Tibial nerve (tissue), 4 donors: ENCODE measurements around the gene TUBGCP2. TPM values are rescaled to one million over a fixed set of nuclear protein-coding genes. Genes with fewer than 3 reads are reported as not detected.

Source experiments
- DNase-seq, 2 donors: peaks; one replicate each; pipeline ENCODE4 v3.0.0-alpha.2; 2019; ENCODE audit warnings: low spot score in 2 of 2
- H3K27ac ChIP-seq, 4 donors: fragments of 200-600 bp; sonication (generic) in 3 of 4; one replicate each; pipeline ENCODE4 v1.5.1; 2017 to 2019; ENCODE audit warnings: mild to moderate bottlenecking in 1 of 4
- H3K27me3 ChIP-seq, 2 donors: fragments of 200-600 bp; sonication (generic) in 1 of 2; one replicate each; pipeline versions ENCODE4 v1.5.1 to v1.6.0; 2017 to 2019
- H3K36me3 ChIP-seq, 3 donors: fragments of 200-600 bp; sonication (generic); one replicate each; pipeline ENCODE4 v1.5.1; 2018 to 2019
- H3K4me1 ChIP-seq, 4 donors: fragments of 200-600 bp; sonication (generic) in 3 of 4; one replicate each; pipeline ENCODE4 v1.5.1; 2017 to 2019
- H3K4me3 ChIP-seq, 4 donors: fragments of 200-600 bp; sonication (generic) in 3 of 4; one replicate each; pipeline ENCODE4 v1.5.1; 2017 to 2019; ENCODE audit warnings: mild to moderate bottlenecking in 1 of 4, moderate library complexity in 1 of 4
- H3K9me3 ChIP-seq, 4 donors: fragments of 200-600 bp; sonication (generic) in 3 of 4; one replicate each; pipeline ENCODE4 v1.5.1; 2017 to 2019
- EP300 ChIP-seq, 2 donors: sonication (generic); formaldehyde crosslinking; IDR thresholded peaks; one replicate each; pipeline ENCODE4 v1.6.1; 2017; ENCODE audit warnings: antibody characterized with exemption in 2 of 2, mild to moderate bottlenecking in 1 of 2
- POLR2A ChIP-seq, 2 donors: fragments of 450-650 bp; IDR thresholded peaks; one replicate each; pipeline ENCODE4 v1.6.1; 2017; ENCODE audit warnings: antibody characterized with exemption in 2 of 2, mild to moderate bottlenecking in 2 of 2, moderate library complexity in 2 of 2
- WGBS, 2 donors: methylation state at CpG; one replicate each; pipeline ENCODE4 v1.1.5; 2018; 5-methylcytosine and 5-hydroxymethylcytosine counted together
- total RNA-seq, 4 donors: library from RNA; depleted of rRNA; stranded (reverse); fragments of >200 nt; gene quantifications; one replicate each; pipeline ENCODE4 v1.1.0, GENCODE V29; 2016
- TF ChIP-seq, protein P1 (sequence below), 5 experiments: fragments of 200-600 bp in 3 of 5; fragments of 450-650 bp in 2 of 5; sonication (generic) in 3 of 5; IDR thresholded peaks; one replicate each; pipeline ENCODE4 v1.5.1; 2016 to 2019; ENCODE audit warnings: antibody characterized with exemption in 5 of 5, mild to moderate bottlenecking in 3 of 5, moderate library complexity in 2 of 5

The TUBGCP2 gene
- total RNA-seq, 4 donors from 2014 or later, result 35.8 to 73.5 (median 45.7) TPM

GRCh38 chr10:133318494-133319127, 9.9 kb upstream of the TUBGCP2 start:
- TF ChIP-seq POLR2A (IDR thresholded peaks at IDR 0.05), result no peak
- TF ChIP-seq, protein P1, sequence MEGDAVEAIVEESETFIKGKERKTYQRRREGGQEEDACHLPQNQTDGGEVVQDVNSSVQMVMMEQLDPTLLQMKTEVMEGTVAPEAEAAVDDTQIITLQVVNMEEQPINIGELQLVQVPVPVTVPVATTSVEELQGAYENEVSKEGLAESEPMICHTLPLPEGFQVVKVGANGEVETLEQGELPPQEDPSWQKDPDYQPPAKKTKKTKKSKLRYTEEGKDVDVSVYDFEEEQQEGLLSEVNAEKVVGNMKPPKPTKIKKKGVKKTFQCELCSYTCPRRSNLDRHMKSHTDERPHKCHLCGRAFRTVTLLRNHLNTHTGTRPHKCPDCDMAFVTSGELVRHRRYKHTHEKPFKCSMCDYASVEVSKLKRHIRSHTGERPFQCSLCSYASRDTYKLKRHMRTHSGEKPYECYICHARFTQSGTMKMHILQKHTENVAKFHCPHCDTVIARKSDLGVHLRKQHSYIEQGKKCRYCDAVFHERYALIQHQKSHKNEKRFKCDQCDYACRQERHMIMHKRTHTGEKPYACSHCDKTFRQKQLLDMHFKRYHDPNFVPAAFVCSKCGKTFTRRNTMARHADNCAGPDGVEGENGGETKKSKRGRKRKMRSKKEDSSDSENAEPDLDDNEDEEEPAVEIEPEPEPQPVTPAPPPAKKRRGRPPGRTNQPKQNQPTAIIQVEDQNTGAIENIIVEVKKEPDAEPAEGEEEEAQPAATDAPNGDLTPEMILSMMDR (IDR thresholded peaks at IDR 0.05), result peak; percentile 48 to 69 (median 62)
- Histone ChIP-seq H3K9me3 (no peaks in the 10 kb centered on the region), H3K27me3 (peaks cover 0 to 30% of the 10 kb centered on the region in 2 donors), H3K27ac (no peak overlapping the region), H3K4me1 (peaks cover 0 to 13% (median 0%) of the 10 kb centered on the region in 4 donors), H3K36me3 (no peaks in the 10 kb centered on the region), H3K4me3 (peak overlapping the region in 2 of 4 donors; percentile 16 to 29)
- no peak for DNase-seq
- 11 to 18% methylated on average over 20 to 34 of the region's 51 CpGs for WGBS, 2 donors

DNA sequence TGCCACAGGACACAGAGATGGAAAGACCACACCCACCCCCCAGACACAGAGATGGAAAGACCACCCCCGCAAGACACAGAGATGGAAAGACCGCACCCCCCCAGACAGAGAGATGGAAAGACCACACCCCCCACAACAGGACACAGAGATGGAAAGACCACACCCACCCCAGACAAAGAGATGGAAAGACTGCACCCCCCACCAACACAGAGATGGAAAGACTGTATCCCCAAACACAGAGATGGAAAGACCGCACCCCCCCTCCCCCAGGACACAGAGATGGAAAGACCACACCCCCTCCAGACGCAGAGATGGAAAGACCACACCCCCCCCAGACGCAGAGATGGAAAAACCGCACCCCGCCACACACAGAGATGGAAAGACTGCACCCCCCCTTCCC, 8.1 kb upstream of the TUBGCP2 start:
- TF ChIP-seq EP300 (IDR thresholded peaks at IDR 0.05) (no peak), POLR2A (IDR thresholded peaks at IDR 0.05) (no peak)
- TF ChIP-seq, protein P1 (IDR thresholded peaks at IDR 0.05), result no peak
- Histone ChIP-seq H3K4me3 (no peak overlapping the region), H3K27ac (no peak overlapping the region), H3K9me3 (no peaks in the 10 kb centered on the region), H3K4me1 (peaks cover 0 to 13% (median 0%) of the 10 kb centered on the region in 4 donors), H3K36me3 (peaks cover 0 to 16% (median 9%) of the 10 kb centered on the region in 3 donors), H3K27me3 (peaks cover 0 to 30% of the 10 kb centered on the region in 2 donors)
- no peak for DNase-seq
- WGBS, 2 donors, result 84 to 86% methylated on average over 7 of the region's 7 CpGs

GRCh38 chr10:133316266-133316665, 7.6 kb upstream of the TUBGCP2 start:
- TF ChIP-seq, protein P1 (IDR thresholded peaks at IDR 0.05), result no peak
- no peak for TF ChIP-seq POLR2A (IDR thresholded peaks at IDR 0.05)
- no peak for TF ChIP-seq EP300 (IDR thresholded peaks at IDR 0.05)
- H3K27ac ChIP-seq, result no peak overlapping the region
- H3K4me1 ChIP-seq, result peaks cover 0 to 13% (median 0%) of the 10 kb centered on the region in 4 donors
- peaks cover 0 to 29% of the 10 kb centered on the region in 2 donors for H3K27me3 ChIP-seq
- 87 to 93% methylated on average over 6 to 8 of the region's 9 CpGs for WGBS, 2 donors
- H3K9me3 ChIP-seq, result no peaks in the 10 kb centered on the region
- peaks cover 0 to 20% (median 10%) of the 10 kb centered on the region in 3 donors for H3K36me3 ChIP-seq
- no peak overlapping the region for H3K4me3 ChIP-seq
- DNase-seq, result no peak

DNA sequence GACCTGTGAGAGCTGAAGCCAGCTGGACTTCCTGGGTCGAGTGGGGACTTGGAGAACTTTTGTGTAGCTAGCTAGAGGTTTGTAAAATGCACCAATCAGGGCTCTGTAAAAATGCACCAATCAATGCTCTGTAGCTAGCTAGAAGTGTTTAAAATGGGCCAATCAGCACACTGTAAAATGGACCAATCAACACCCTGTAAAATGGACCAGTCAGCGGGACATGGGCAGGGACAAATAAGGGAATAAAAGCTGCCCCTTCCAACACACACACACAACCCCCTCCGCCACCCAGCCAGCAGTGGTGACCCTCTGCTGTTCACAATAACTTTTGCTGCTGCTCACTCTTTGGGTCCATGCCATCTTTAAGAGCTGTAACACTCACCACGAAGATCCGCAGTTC, 7.2 kb upstream of the TUBGCP2 start:
- Histone ChIP-seq H3K9me3 (no peaks in the 10 kb centered on the region), H3K4me1 (peaks cover 0 to 13% (median 0%) of the 10 kb centered on the region in 4 donors), H3K4me3 (no peak overlapping the region), H3K27ac (no peak overlapping the region), H3K27me3 (peaks cover 0 to 25% of the 10 kb centered on the region in 2 donors), H3K36me3 (peaks cover 0 to 25% (median 10%) of the 10 kb centered on the region in 3 donors)
- TF ChIP-seq, protein P1 (IDR thresholded peaks at IDR 0.05), result no peak
- TF ChIP-seq EP300 (IDR thresholded peaks at IDR 0.05) (no peak), POLR2A (IDR thresholded peaks at IDR 0.05) (no peak)
- no peak for DNase-seq
- 88% methylated on average over 5 of the region's 5 CpGs for WGBS, 2 donors

GRCh38 chr10:133314911-133315310, 6.2 kb upstream of the TUBGCP2 start:
- WGBS, 2 donors, result 82 to 88% methylated on average over 12 of the region's 12 CpGs
- H3K36me3 ChIP-seq, result peaks cover 0 to 34% (median 10%) of the 10 kb centered on the region in 3 donors
- peaks cover 0 to 16% of the 10 kb centered on the region in 2 donors for H3K27me3 ChIP-seq
- no peak overlapping the region for H3K27ac ChIP-seq
- DNase-seq, result no peak
- no peak overlapping the region for H3K4me3 ChIP-seq
- H3K4me1 ChIP-seq, result peaks cover 0 to 13% (median 0%) of the 10 kb centered on the region in 4 donors
- TF ChIP-seq POLR2A (IDR thresholded peaks at IDR 0.05), result no peak
- TF ChIP-seq EP300 (IDR thresholded peaks at IDR 0.05), result no peak
- TF ChIP-seq, protein P1 (IDR thresholded peaks at IDR 0.05), result no peak
- H3K9me3 ChIP-seq, result no peaks in the 10 kb centered on the region
